MM.1S (cell line): Measurements from ENCODE around the gene MYO1B.

ENCODE experiments used
- DNase-seq: peaks from one replicate; pipeline ENCODE4 v3.0.0-alpha.2; 2015
- H2AFZ ChIP-seq: fragments of 300-600 bp; sonication (generic); 2 replicates; pipeline ENCODE4 v1.6.0; 2016; ENCODE audit warnings: antibody characterized with exemption, low read length
- H3F3A ChIP-seq: fragments of 300-600 bp; sonication (generic); 2 replicates; pipeline ENCODE4 v1.6.1; 2016; ENCODE audit warnings: mild to moderate bottlenecking, antibody characterized with exemption, low read length, moderate library complexity, mixed read lengths; ENCODE audit not compliant: insufficient read depth
- H3K27ac ChIP-seq: fragments of 300-600 bp; sonication (generic); 2 replicates; pipeline ENCODE4 v1.5.1; 2016; ENCODE audit warnings: mild to moderate bottlenecking, low read length
- H3K27me3 ChIP-seq: fragments of 300-600 bp; sonication (generic); replicated peaks from 2 replicates; pipeline ENCODE4 v1.6.0; 2016; ENCODE audit warnings: low read length; ENCODE audit not compliant: insufficient read depth
- H3K36me3 ChIP-seq: fragments of 300-600 bp; sonication (generic); replicated peaks from 2 replicates; pipeline ENCODE4 v1.6.1; 2016; ENCODE audit warnings: mild to moderate bottlenecking, low read length, mixed read lengths; ENCODE audit not compliant: insufficient read depth
- H3K4me1 ChIP-seq: fragments of 300-600 bp; sonication (generic); 2 replicates; pipeline ENCODE4 v1.6.1; 2016; ENCODE audit warnings: low read length, mixed read lengths
- H3K4me2 ChIP-seq: fragments of 300-600 bp; sonication (generic); 2 replicates; pipeline ENCODE4 v1.6.0; 2016; ENCODE audit warnings: low read depth, low read length
- H3K4me3 ChIP-seq: fragments of 300-600 bp; sonication (generic); 2 replicates; pipeline ENCODE4 v1.5.1; 2016; ENCODE audit warnings: low read length, mixed read lengths
- H3K79me2 ChIP-seq: fragments of 300-600 bp; sonication (generic); 2 replicates; pipeline ENCODE4 v1.6.1; 2016; ENCODE audit warnings: mixed run types, low read length, mixed read lengths
- H3K9ac ChIP-seq: fragments of 300-600 bp; sonication (generic); 2 replicates; pipeline ENCODE4 v1.6.1; 2016; ENCODE audit warnings: low read length, mixed read lengths
- H3K9me2 ChIP-seq: fragments of 300-600 bp; sonication (generic); replicated peaks from 2 replicates; pipeline ENCODE4 v1.6.1; 2016; ENCODE audit warnings: mild to moderate bottlenecking, low read length, mixed read lengths; ENCODE audit not compliant: insufficient read depth
- H3K9me3 ChIP-seq: fragments of 300-600 bp; sonication (generic); replicated peaks from 2 replicates; pipeline ENCODE4 v1.6.1; 2016; ENCODE audit warnings: mild to moderate bottlenecking, low read length, mixed read lengths; ENCODE audit not compliant: insufficient read depth
- H4K20me1 ChIP-seq: fragments of 300-600 bp; sonication (generic); 2 replicates; pipeline ENCODE4 v1.6.1; 2016; ENCODE audit warnings: mild to moderate bottlenecking, low read length, moderate library complexity, mixed read lengths; ENCODE audit not compliant: insufficient read depth
- CTCF ChIP-seq: fragments of 300-600 bp; sonication (generic); IDR thresholded peaks from 2 replicates; pipeline ENCODE4 v1.5.1; 2016; ENCODE audit warnings: antibody characterized with exemption, low read length, mixed read lengths
- EZH2 ChIP-seq: fragments of 300-600 bp; sonication (generic); optimal IDR thresholded peaks from 2 replicates; pipeline ENCODE3; 2017; ENCODE audit warnings: low read depth, mild to moderate bottlenecking, antibody characterized with exemption, low read length, mixed read lengths
- EZH2phosphoT487 ChIP-seq: fragments of 300-600 bp; sonication (generic); IDR thresholded peaks from 2 replicates; pipeline ENCODE4 v1.6.1; 2018; ENCODE audit warnings: antibody characterized with exemption, low read length

MYO1B gene

GRCh38 chr2:191441496-191442214, 196.5 kb downstream of the MYO1B start:
- Histone ChIP-seq H3F3A (no peaks in the 10 kb centered on the region), H3K4me1 (no peaks in the 10 kb centered on the region), H3K27me3 (no peaks in the 10 kb centered on the region), H2AFZ (no peak overlapping the region), H3K4me3 (no peak overlapping the region), H3K36me3 (no peaks in the 10 kb centered on the region), H3K79me2 (no peaks in the 10 kb centered on the region), H3K27ac (no peak overlapping the region), H3K9me2 (no peaks in the 10 kb centered on the region), H3K9me3 (no peaks in the 10 kb centered on the region), H3K4me2 (no peak overlapping the region), H4K20me1 (no peaks in the 10 kb centered on the region), H3K9ac (no peak overlapping the region)
- no peak for TF ChIP-seq EZH2phosphoT487
- no peak for TF ChIP-seq CTCF
- no peak for DNase-seq

- Histone ChIP-seq H3K4me3 (no peak overlapping the region), H3K9me3 (no peaks in the 10 kb centered on the region), H2AFZ (no peak overlapping the region)
Observed at GRCh38 chr2:191443446-191443845, 198.2 kb downstream of the MYO1B start.

GRCh38 chr2:191446910-191447309, 201.7 kb downstream of the MYO1B start:
- H3K4me1 ChIP-seq, result no peaks in the 10 kb centered on the region
- H3K9me3 ChIP-seq, result no peaks in the 10 kb centered on the region

More at GRCh38 chr2:191443446-191443845, 198.2 kb downstream of the MYO1B start:
- Histone ChIP-seq H3K27ac (no peak overlapping the region), H3K27me3 (no peaks in the 10 kb centered on the region), H4K20me1 (no peaks in the 10 kb centered on the region), H3K79me2 (no peaks in the 10 kb centered on the region), H3K9me2 (no peaks in the 10 kb centered on the region), H3K36me3 (no peaks in the 10 kb centered on the region), H3K4me1 (no peaks in the 10 kb centered on the region), H3K4me2 (no peak overlapping the region), H3K9ac (no peak overlapping the region), H3F3A (no peaks in the 10 kb centered on the region)
- no peak for DNase-seq
- TF ChIP-seq EZH2phosphoT487, result no peak
- TF ChIP-seq CTCF, result no peak
- TF ChIP-seq EZH2, result no peak

More at GRCh38 chr2:191446910-191447309, 201.7 kb downstream of the MYO1B start:
- Histone ChIP-seq H3K36me3 (no peaks in the 10 kb centered on the region), H3K4me2 (no peak overlapping the region), H3K4me3 (no peak overlapping the region), H3K79me2 (no peaks in the 10 kb centered on the region), H4K20me1 (no peaks in the 10 kb centered on the region), H3K9ac (no peak overlapping the region), H3F3A (no peaks in the 10 kb centered on the region), H3K9me2 (no peaks in the 10 kb centered on the region), H2AFZ (no peak overlapping the region), H3K27ac (no peak overlapping the region), H3K27me3 (no peaks in the 10 kb centered on the region)
- no peak for DNase-seq
- no peak for TF ChIP-seq EZH2phosphoT487
- TF ChIP-seq EZH2, result no peak
- TF ChIP-seq CTCF, result no peak
